Stimulated activated naive CD8-positive, alpha-beta T cell treated with anti-CD3 and anti-CD28 coated beads, Interleukin-15, amount 100 ng/mL, for 72 hours (primary cell): ENCODE measurements around the gene ZNF407.

Experiments
- ATAC-seq: fragments of 150-1000 bp; cut with Tn5 transposase; 2 replicates; pipeline ENCODE4 v1.10.0; 2021; ENCODE audit warnings: mild to moderate bottlenecking, moderate library complexity
- DNase-seq, 2 donors: peaks; one replicate each; pipeline ENCODE4 v3.0.0; 2021 to 2022
- H3K27ac Mint-ChIP-seq, 2 donors: one replicate each; pipeline ENCODE4 v1.8.0; 2022; ENCODE audit warnings: mild to moderate bottlenecking in 2 of 2, mixed read lengths in 2 of 2, moderate library complexity in 2 of 2
- H3K27me3 Mint-ChIP-seq: one replicate; pipeline ENCODE4 v1.8.0; 2022; ENCODE audit warnings: mixed read lengths
- H3K4me1 Mint-ChIP-seq: one replicate; pipeline ENCODE4 v1.8.0; 2022; ENCODE audit warnings: mild to moderate bottlenecking, mixed read lengths
- H3K4me3 Mint-ChIP-seq, 2 donors: one replicate each; pipeline ENCODE4 v1.8.0; 2022; ENCODE audit warnings: mild to moderate bottlenecking in 2 of 2, mixed read lengths in 2 of 2, moderate library complexity in 1 of 2
- H3K9me3 Mint-ChIP-seq, 2 donors: one replicate each; pipeline ENCODE4 v1.8.0; 2022; ENCODE audit warnings: mixed read lengths in 2 of 2

ZNF407 gene

GRCh38 chr18:75010278-75010677, 412.6 kb downstream of the ZNF407 start:
- H3K4me1 Mint-ChIP-seq = no peaks in the 10 kb centered on the region
- DNase-seq (no peak), ATAC-seq (no peak)
- H3K27ac Mint-ChIP-seq = no peak overlapping the region
- H3K4me3 Mint-ChIP-seq = no peak overlapping the region
- no peaks in the 10 kb centered on the region for H3K9me3 Mint-ChIP-seq
- no peaks in the 10 kb centered on the region for H3K27me3 Mint-ChIP-seq

- DNase-seq (no peak), ATAC-seq (no peak)
- Mint-ChIP-seq H3K4me3 (no peak overlapping the region), H3K27me3 (no peaks in the 10 kb centered on the region), H3K4me1 (no peaks in the 10 kb centered on the region), H3K27ac (no peak overlapping the region), H3K9me3 (no peaks in the 10 kb centered on the region)
Observed at GRCh38 chr18:75010689-75011088, 413.0 kb downstream of the ZNF407 start.

GRCh38 chr18:75016025-75016717, 418.5 kb downstream of the ZNF407 start:
- no peak overlapping the region for H3K27ac Mint-ChIP-seq
- no peaks in the 10 kb centered on the region for H3K4me1 Mint-ChIP-seq
- H3K9me3 Mint-ChIP-seq = no peaks in the 10 kb centered on the region
- H3K4me3 Mint-ChIP-seq = no peak overlapping the region
- H3K27me3 Mint-ChIP-seq = no peaks in the 10 kb centered on the region
- no peak for ATAC-seq
- no peak for DNase-seq

GRCh38 chr18:75023473-75023872, 425.8 kb downstream of the ZNF407 start:
- Mint-ChIP-seq H3K4me1 (no peaks in the 10 kb centered on the region), H3K4me3 (no peak overlapping the region), H3K27me3 (no peaks in the 10 kb centered on the region), H3K9me3 (peaks cover 9 to 12% of the 10 kb centered on the region in 2 donors), H3K27ac (no peak overlapping the region)
- no peak for DNase-seq
- no peak for ATAC-seq

- no peak overlapping the region for H3K27ac Mint-ChIP-seq
- no peaks in the 10 kb centered on the region for H3K27me3 Mint-ChIP-seq
- ATAC-seq (no peak), DNase-seq (no peak)
- H3K9me3 Mint-ChIP-seq = peaks cover 17 to 20% of the 10 kb centered on the region in 2 donors
- H3K4me3 Mint-ChIP-seq = no peak overlapping the region
- peaks cover 9% of the 10 kb centered on the region for H3K4me1 Mint-ChIP-seq
Observed at GRCh38 chr18:75024871-75025270, 427.2 kb downstream of the ZNF407 start.

- Mint-ChIP-seq H3K9me3 (peaks cover 17 to 20% of the 10 kb centered on the region in 2 donors), H3K4me1 (peaks cover 9% of the 10 kb centered on the region), H3K27ac (no peak overlapping the region), H3K27me3 (no peaks in the 10 kb centered on the region), H3K4me3 (no peak overlapping the region)
- DNase-seq (no peak), ATAC-seq (no peak)
Observed at GRCh38 chr18:75025573-75025972, 427.9 kb downstream of the ZNF407 start.

- Mint-ChIP-seq H3K4me3 (no peak overlapping the region), H3K9me3 (peaks cover 17 to 20% of the 10 kb centered on the region in 2 donors), H3K27ac (no peak overlapping the region), H3K27me3 (no peaks in the 10 kb centered on the region), H3K4me1 (peaks cover 9% of the 10 kb centered on the region)
- DNase-seq = no peak
- ATAC-seq = peak; percentile 31
Observed at GRCh38 chr18:75029481-75029880, 431.8 kb downstream of the ZNF407 start.

- H3K27ac Mint-ChIP-seq = no peak overlapping the region
- H3K27me3 Mint-ChIP-seq = no peaks in the 10 kb centered on the region
- peaks cover 9% of the 10 kb centered on the region for H3K4me1 Mint-ChIP-seq
- peaks cover 17% of the 10 kb centered on the region in 2 donors for H3K9me3 Mint-ChIP-seq
- ATAC-seq = no peak
- no peak overlapping the region for H3K4me3 Mint-ChIP-seq
- DNase-seq = no peak
Observed at GRCh38 chr18:75031717-75032317, 434.1 kb downstream of the ZNF407 start.

- Mint-ChIP-seq H3K9me3 (peaks cover 8% of the 10 kb centered on the region in 2 donors), H3K27ac (no peak overlapping the region), H3K27me3 (no peaks in the 10 kb centered on the region), H3K4me1 (peaks cover 9% of the 10 kb centered on the region), H3K4me3 (no peak overlapping the region)
- no peak for ATAC-seq
- DNase-seq = no peak
Observed at GRCh38 chr18:75033516-75033915, 435.8 kb downstream of the ZNF407 start.

- H3K27ac Mint-ChIP-seq = no peak overlapping the region
- no peak for DNase-seq
- ATAC-seq = no peak
- H3K27me3 Mint-ChIP-seq = no peaks in the 10 kb centered on the region
- H3K4me1 Mint-ChIP-seq = no peaks in the 10 kb centered on the region
- H3K4me3 Mint-ChIP-seq = no peak overlapping the region
- no peaks in the 10 kb centered on the region for H3K9me3 Mint-ChIP-seq
Observed at GRCh38 chr18:75034937-75035336, 437.3 kb downstream of the ZNF407 start.

- H3K4me1 Mint-ChIP-seq = no peaks in the 10 kb centered on the region
- DNase-seq (no peak), ATAC-seq (no peak)
- no peak overlapping the region for H3K4me3 Mint-ChIP-seq
- no peaks in the 10 kb centered on the region for H3K9me3 Mint-ChIP-seq
- no peak overlapping the region for H3K27ac Mint-ChIP-seq
- no peaks in the 10 kb centered on the region for H3K27me3 Mint-ChIP-seq
Observed at GRCh38 chr18:75035928-75036327, 438.3 kb downstream of the ZNF407 start.

- H3K9me3 Mint-ChIP-seq = no peaks in the 10 kb centered on the region
- no peaks in the 10 kb centered on the region for H3K27me3 Mint-ChIP-seq
- H3K4me1 Mint-ChIP-seq = no peaks in the 10 kb centered on the region
- no peak overlapping the region for H3K27ac Mint-ChIP-seq
- DNase-seq = no peak
- no peak for ATAC-seq
- H3K4me3 Mint-ChIP-seq = no peak overlapping the region
Observed at GRCh38 chr18:75036917-75037688, 439.4 kb downstream of the ZNF407 start.

GRCh38 chr18:75037689-75037955, 440.0 kb downstream of the ZNF407 start:
- no peak overlapping the region for H3K4me3 Mint-ChIP-seq
- no peaks in the 10 kb centered on the region for H3K27me3 Mint-ChIP-seq
- ATAC-seq (no peak), DNase-seq (no peak)
- no peaks in the 10 kb centered on the region for H3K9me3 Mint-ChIP-seq
- no peaks in the 10 kb centered on the region for H3K4me1 Mint-ChIP-seq
- H3K27ac Mint-ChIP-seq = no peak overlapping the region

- H3K27me3 Mint-ChIP-seq = no peaks in the 10 kb centered on the region
- DNase-seq (no peak), ATAC-seq (no peak)
- H3K4me3 Mint-ChIP-seq = no peak overlapping the region
- H3K27ac Mint-ChIP-seq = no peak overlapping the region
- H3K4me1 Mint-ChIP-seq = no peaks in the 10 kb centered on the region
- H3K9me3 Mint-ChIP-seq = no peaks in the 10 kb centered on the region
Observed at GRCh38 chr18:75041586-75041985, 443.9 kb downstream of the ZNF407 start.

- DNase-seq (no peak), ATAC-seq (no peak)
- no peaks in the 10 kb centered on the region for H3K9me3 Mint-ChIP-seq
- no peaks in the 10 kb centered on the region for H3K4me1 Mint-ChIP-seq
- H3K4me3 Mint-ChIP-seq = no peak overlapping the region
- no peak overlapping the region for H3K27ac Mint-ChIP-seq
- no peaks in the 10 kb centered on the region for H3K27me3 Mint-ChIP-seq
Observed at GRCh38 chr18:75043478-75043877, 445.8 kb downstream of the ZNF407 start.

- H3K27ac Mint-ChIP-seq = no peak overlapping the region
- H3K4me1 Mint-ChIP-seq = no peaks in the 10 kb centered on the region
- ATAC-seq (no peak), DNase-seq (no peak)
- no peaks in the 10 kb centered on the region for H3K27me3 Mint-ChIP-seq
- H3K4me3 Mint-ChIP-seq = no peak overlapping the region
- H3K9me3 Mint-ChIP-seq = no peaks in the 10 kb centered on the region
Observed at GRCh38 chr18:75044296-75044695, 446.6 kb downstream of the ZNF407 start.
